ENCODE results near the gene MTERF4.

MTERF4 gene

DNA sequence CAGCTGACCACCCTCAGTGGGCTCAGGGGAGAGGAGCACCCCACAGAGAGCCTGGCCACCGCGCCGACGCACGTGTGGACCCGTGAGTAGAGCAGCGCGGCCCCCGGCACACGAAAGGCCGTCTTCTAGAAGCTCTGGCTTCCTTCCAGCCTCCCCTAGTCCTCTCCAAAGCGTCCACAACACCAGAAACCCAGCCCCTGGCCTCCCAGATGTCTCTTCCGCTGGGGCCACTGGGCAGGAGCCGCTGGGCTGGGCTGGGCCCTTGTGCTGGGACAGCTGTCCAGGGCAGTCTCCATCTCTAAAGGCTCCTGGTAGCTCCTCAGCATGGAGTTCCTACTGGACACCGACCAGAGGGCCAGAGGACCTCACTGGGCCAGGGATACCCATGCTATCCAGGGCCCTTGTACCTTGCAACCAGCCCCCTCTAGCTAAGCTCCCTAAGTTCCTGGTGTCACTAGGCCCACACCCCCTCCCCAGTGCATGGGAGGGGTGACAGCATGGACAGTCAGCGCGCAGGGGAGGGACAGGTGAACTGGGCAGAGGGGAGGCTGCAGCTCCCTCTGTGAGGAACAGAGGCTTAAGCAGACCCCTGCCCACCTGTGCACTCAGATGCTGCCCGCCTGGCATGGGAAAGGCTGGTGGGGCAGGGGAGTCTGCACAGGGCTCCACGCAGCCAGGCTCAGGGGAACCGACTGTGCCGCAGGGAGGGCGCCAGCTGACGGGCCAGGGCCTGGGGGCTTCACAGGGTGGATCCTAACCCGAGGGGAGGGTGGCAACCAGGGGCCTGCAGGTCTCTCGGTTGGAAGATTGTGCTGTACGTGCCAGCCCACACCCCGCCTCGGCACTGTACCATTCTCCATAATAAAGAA, 32.9 kb downstream of the MTERF4 start:
- DNase-seq (ENCODE audit: low read depth): no peak

GRCh38 chr2:241068136-241068941, 33.7 kb downstream of the MTERF4 start:
- DNase-seq (ENCODE audit: low read depth): no peak

DNA sequence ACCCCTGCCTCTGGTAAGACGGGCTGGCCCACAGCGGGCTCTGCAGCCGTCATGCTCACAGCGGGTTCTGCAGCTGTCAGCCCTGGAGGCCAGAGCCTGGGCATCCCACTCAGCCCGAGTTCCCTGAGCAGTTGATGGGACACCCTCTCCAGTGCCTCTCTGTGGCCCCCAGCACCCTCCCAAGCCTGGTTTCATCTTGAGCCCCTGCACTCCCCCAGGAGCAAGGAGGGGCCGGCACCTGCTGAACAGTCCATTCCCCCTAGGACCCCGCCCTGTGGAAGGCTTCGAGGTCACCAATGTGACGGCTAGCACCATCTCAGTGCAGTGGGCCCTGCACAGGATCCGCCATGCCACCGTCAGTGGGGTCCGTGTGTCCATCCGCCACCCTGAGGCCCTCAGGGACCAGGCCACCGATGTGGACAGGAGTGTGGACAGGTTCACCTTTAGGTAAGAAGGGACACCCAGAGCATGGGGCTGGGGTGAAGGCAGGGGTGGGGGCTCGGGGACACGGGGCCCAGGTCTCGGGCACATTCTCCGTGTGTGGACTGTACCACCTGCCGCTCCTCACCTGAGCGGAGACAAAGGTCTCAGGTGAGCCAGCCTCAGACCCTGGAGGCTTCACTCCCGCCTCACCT, 34.5 kb downstream of the MTERF4 start:
- no peak for DNase-seq (ENCODE audit: low read depth)

- no peak for DNase-seq (ENCODE audit: low read depth)
Measured at GRCh38 chr2:241066893-241067341, 35.2 kb downstream of the MTERF4 start.

DNA sequence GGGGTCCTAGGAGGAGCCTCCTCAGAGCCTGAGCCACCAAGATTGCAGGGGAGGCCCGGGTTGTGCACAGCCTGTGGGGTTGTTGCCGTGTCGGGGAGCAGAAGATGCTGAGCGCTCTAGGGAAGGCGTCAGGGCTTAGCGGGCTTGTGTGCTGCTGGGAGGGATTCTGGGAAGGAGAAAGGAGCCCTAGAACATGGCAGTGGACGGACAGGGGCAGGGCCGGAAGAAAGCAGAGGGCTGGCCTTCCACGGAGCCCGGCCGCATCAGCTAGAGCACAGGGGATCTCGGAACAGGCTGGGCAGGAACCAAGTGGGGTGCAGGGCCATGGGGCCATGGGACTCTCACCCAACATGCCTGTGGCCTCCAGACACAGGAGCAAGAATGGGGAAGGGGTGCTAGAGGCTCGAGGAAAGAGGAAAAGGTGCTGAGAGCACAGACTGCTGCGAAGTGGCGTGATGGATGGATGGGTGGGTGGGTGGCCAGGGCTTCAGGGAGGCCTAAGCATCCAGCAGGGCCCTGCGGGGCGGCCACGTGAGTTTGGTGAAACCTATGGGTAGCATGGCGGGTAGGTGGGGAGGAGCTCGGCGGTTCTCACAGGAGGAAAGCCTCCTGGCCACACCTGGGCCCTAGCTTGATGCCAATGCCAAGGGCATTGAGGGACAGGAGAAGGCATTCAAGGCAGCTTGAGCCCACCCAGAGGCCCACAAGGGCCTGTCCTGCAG, 35.8 kb downstream of the MTERF4 start:
- no peak for DNase-seq (ENCODE audit: low read depth)

GRCh38 chr2:241065355-241065803, 36.7 kb downstream of the MTERF4 start:
- no peak for DNase-seq (ENCODE audit: low read depth)

DNA sequence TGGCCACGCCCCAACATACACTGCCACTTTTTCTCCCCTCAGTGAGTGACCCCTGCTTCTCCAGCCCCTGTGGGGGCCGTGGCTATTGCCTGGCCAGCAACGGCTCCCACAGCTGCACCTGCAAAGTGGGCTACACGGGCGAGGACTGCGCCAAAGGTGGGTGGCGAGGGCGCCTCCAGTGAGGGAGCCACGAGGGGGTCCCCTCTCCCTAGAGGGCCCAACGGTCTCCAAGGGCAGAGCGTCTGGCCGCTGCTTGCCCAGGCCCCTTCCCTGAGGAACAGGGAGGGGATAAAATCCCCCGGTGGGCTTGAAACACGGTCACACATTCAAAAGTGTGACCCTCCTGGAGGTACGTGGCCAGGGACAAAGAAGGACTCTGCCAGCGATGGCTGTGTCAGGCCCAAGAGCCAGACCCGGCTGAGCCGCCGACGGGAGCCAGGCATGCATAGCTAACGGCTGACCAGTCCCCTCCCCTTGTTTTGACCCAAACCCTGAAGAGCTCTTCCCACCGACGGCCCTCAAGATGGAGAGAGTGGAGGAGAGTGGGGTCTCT, 37.2 kb downstream of the MTERF4 start:
- no peak for DNase-seq (ENCODE audit: low read depth)

- DNase-seq (ENCODE audit: low read depth): no peak
Measured at GRCh38 chr2:241064008-241064801, 37.9 kb downstream of the MTERF4 start.

DNA sequence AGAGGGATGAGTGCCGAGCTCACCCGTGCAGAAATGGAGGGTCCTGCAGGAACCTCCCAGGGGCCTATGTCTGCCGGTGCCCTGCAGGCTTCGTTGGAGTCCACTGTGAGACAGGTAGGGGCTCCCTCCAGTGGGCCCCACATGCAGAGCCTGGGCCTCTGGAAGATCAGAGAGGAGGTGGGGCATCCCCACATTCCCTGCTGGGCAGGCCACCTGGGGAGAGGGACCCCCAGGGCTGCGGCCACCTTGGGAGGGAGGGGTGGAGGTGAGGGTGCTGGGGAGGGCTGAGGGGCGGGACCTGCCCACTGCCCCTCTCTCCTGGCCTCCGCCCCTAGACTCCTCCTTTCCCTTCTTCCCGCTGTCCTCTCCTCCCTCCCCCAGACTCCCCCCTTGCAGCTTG, 38.5 kb downstream of the MTERF4 start:
- no peak for DNase-seq (ENCODE audit: low read depth)

DNA sequence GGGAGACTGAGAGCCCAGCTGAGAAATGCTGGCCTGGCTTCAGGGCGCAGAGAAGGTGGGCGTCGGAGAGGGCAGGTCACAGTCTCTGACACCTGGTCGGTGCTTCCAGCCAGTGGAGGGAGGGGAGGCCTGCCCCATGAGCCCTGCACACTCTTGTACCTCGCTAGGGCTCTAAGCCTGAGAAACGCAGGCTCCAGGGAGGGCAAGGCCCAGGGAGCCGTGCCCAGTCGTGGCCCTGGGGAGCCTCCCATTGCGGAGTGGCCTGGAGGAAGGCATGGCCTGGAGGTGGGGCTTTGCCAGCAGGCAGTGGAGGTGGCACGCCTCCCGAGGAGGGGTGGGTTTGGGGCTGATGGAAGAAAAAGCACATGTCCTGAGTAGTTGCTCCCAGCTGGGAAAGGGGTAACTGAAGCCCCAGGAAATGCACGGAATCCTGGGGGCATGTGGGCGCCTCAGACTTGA, 39.0 kb downstream of the MTERF4 start:
- DNase-seq (ENCODE audit: low read depth): no peak

DNA sequence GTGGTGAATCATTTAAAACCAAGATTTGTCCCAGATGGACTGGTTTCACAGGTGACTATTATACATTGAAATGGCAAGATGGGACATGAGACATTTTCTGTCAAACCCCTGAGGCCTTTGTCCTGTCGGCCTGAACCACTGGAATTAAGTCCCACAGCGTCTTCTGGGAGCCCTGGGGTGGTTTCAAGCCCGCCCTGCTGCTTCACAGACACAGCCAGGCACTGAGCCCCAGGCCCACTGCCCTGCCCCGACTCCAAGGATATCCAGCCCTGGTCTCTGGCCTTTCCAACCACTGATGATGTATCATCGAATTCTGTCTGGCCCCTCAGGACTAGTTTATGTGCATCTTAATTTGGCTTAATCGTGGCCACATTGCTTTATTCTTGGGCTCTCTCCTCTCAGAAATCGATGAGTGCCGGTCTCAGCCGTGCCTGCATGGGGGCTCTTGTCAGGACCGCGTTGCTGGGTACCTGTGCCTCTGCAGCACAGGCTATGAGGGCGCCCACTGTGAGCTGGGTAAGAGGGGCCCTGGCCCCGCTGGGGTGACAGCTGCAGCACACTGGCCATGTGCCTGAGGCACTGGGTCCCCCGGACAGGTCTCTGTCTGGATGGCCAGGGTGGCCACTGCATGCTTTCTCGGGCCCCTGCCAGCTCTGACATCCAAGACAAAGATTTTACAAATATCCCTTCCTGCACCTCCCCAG, 39.5 kb downstream of the MTERF4 start:
- no peak for DNase-seq (ENCODE audit: low read depth)

DNA sequence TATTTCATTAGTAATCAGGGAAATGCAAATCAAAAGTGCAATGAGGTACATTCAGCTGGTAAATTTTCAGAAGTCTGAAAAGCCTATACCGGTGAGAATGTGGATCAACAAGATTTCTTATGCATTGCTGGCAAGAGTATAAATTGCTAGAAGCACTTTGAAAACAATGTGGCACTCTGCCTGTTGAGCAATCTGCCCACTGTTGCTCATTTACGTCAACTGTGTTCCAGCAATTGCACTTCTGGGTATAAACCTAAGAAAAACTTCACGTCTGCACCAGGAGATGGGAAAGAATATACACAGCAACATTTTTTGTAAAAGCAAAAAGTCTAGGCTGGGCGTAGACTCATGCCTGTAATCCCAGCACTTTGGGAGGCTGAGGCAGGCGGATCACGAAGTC, 40.8 kb downstream of the MTERF4 start:
- peak; percentile 66 for DNase-seq (ENCODE audit: low read depth)

DNA sequence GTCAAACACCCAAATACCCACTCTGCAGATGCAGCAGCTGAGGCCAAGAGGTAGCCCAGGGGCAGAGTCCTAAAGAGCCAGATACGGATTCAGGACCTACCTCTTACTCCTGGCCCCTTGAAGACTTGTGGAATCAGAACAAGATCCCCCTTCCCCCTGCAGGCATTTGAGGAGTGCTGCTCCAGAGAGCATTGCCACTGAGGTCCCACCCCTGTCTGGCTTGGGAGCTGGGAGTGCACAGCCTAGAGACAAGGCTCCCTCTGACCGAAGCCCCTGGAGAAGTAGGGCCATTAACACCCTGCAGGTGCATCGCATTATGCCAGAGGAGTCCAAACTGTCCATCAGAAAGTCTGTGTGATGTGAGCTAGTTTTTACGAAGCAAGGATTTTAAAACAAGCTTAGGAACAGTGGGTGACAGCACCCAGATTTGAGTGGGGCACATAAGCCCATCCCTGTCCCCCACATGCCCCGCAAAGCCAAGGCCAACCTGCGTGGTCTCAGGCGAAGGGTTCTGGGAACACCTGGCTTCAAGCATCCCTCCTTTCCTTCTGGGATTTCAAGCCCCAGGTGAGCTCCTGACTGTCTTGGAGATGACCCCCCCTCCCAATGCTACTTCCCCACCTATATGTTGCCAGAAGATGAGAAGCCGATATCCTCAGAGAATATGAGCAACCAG, 48.4 kb downstream of the MTERF4 start:
- DNase-seq (ENCODE audit: low read depth): no peak

- DNase-seq (ENCODE audit: low read depth): no peak
Measured at GRCh38 chr2:241052677-241053360, 49.3 kb downstream of the MTERF4 start.

DNA sequence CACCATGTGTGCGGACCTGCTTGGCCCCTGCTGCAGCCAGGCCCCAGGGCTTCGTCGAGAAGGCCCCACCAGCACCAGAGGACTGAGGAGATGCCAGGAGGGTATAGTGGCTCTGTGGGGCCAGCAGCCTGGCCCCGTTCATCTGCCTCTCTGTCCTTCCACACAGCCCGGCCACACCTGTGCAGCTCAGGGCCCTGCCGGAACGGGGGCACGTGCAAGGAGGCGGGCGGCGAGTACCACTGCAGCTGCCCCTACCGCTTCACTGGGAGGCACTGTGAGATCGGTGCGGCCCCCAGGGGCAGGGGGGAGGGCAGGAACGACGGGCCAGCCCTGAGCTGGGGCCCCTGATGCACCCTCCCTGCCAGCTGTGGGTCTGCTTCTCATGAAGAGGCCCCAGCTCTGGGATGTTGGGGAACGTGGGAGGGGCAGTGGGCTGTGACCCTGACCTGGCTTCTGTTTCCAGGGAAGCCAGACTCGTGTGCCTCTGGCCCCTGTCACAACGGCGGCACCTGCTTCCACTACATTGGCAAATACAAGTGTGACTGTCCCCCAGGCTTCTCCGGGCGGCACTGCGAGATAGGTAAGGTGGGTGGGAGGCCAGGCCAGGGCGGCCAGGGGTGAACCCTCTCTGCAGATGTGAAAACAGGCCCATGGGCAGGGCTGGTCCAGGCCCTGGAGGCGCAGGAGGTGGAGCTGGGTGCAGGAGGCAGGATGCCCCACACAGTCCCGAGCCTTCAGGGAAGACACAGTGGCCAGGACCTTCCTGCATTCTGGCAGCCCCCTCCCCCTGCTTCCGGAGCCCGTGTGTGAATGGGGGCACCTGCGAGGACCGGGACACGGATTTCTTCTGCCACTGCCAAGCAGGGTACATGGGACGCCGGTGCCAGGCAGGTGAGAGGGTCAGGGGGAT, 50.3 kb downstream of the MTERF4 start:
- no peak for DNase-seq (ENCODE audit: low read depth)

GRCh38 chr2:241050624-241051577, 51.2 kb downstream of the MTERF4 start:
- no peak for DNase-seq (ENCODE audit: low read depth)

All from iris pigment epithelial cell (primary cell).